T follicular helper cell (primary cell): ENCODE measurements around the gene CCDC3.

Experiments used
- DNase-seq: peaks from one replicate; pipeline ENCODE4 v3.0.0-alpha.2; 2020; ENCODE audit warnings: low read depth

The CCDC3 gene

DNA sequence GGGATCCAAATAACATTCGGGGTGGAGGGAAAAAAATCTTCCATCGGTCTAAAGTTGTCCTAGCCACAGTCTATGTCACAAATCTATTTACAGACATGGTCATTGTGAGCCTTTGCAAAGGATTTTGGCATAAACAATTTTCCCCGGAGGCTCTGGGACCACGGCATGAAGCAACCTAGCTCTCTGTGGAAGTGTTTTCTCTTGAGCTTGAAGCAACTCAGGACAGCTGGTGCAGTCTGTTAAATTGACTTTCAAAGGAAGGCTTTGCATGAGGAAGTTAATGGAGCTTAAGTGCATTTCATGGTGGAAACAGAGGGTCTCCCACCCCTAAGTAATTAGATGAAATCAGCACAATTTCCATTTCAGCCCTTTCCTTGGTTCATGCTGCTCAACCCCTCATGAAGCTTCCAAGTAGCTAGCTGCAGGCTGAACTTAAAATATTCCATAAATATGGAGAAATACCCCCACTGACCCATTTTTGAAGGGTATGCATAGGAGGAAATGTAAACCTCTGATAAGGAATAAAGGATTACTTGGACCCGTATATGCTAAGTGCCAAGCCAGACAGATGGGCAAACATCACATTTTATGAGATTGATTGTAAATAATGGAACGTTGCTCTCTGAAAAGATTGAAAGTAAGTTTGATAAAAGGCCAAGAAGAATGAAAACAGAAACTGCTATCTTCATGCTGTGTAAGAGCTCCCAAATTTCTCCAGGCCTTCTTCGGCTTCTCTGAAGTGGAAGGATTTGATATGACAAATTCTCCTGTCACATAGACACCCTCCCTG lies 39.9 kb downstream of the CCDC3 start:
- DNase-seq = no peak

DNA sequence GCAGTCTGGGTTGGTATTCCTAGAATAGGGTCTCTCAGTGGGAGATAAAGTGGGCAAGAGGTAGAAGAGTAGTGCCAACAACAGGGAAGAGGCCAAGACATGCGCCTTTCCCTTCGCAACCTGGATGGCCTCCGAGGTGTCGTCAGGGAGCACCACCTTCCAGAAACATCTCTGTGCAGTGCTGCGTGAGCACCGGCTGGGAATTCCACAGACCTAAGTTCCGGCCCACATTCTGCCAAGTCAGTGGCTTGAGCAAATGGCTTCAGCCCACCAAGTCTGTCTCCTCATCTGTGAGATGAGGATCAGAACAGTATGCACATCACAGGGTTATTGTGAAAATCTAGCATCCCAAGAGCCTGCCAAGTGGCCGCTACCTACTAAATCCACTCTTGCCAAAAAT lies 40.6 kb downstream of the CCDC3 start:
- DNase-seq = no peak

DNA sequence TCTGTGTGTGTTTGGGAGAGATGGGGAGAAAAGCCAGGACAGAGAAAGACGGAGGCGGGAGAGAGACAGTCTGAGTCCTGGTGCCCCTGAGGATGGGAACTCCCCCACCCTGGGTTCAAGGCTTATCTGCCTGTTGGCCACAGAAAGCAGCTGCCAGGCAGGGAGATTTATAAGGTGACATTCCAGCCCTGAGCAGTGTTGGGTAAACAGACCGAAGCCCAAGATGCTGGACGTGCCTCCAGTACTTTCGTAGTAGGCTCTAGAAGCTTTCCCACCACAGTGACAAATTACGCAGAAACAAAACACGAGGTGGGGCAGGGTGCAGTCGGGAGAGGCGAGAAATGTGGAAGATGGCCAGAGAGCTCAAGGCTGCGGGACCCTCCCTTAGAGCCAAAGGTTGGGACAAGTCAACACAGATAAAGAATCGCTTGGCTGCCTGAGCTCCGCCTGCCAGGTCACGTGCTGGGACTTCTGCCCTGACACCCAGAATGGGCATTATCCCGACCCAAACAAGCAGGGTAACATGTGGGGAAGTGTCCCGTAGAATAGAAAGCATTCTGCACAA lies 41.1 kb downstream of the CCDC3 start:
- no peak for DNase-seq

DNA sequence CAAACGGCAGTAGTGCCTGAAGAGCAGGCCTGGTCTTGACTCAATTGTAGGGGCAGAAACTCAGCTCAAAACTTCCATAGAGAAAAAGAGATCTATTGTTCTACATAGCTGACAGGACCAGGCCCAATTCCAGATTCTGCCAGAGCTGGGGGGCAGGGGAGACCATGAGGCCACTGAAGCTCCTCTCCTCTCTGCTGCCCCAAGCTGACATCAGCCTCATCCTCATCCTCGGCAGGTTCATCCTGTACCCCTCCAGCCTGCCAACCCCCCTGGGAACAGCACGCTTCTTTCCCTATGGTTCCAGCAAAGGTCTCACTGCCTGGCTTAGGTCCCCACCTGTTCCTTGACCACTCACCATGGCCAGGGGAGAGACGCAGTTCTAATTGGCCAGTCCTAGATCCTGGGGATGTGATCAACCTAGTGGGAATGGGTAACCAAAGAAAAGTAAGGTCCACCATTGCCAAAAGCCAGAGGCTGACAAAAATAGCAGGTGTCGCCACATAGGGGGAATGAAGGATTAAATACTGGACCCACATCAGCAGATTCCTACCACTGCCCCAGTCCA lies 42.9 kb downstream of the CCDC3 start:
- no peak for DNase-seq

DNA sequence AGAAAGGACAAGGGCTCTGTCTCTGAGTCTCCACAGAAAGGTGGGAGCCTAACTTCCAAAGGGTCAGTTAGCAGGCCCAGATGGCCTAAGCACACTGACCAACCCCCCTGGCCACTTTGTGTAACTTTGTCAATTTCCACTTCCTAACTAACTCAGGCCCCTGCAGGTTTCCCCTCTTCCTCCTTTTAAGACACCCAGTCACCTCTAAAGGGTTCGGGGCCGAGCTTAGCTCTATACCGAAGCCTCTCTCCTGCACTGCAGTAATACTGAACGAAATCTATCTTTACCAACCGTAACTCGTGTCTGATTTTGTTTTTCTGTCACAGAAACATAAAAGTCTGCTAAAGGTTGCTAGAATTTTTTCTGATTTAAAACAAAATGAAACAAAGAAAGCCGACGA lies 44.4 kb downstream of the CCDC3 start:
- DNase-seq = no peak

DNA sequence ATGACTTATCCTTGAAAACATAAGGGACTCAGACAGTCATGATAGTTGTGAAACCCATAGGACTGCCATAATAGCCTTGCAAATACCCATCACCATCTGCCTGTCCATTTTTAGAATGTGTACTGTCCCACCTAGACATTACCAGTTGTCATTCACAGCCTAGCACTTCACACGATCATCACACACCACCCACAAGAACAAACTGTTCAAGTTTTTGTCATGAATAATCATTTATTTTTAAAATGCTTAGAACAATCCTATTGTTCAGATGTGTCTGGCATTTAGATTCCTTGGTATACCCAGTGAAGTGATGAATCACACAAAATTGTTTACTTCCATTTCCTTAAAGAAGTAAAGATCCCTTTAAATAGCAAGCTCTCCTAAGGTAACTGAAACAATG lies 46.6 kb downstream of the CCDC3 start:
- no peak for DNase-seq

DNA sequence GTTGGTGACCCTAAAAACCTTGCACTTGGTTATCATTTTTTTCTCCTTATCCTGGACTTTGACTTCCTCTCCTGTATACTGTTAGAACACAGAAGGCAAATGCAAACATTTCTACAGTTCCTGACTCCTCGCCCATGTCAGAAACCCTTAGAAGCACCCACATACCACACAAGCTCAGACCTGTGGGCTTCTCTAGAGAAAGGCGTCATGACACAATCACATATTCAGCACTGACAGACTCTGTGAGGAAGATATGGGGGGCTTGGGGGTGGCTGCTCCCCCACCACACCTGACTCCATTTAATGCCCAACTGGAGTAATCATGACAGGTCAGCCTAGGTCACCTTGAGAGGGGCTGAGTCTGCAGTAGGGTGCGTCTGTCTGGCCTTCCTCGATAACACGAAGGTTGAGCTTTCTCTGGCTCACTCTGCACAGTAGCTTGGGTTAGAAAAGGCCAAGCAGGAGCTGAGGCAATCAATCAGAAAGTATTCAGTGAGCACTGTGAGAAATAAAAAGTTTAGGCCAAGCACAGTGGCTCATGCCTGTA lies 50.9 kb downstream of the CCDC3 start:
- no peak for DNase-seq

DNA sequence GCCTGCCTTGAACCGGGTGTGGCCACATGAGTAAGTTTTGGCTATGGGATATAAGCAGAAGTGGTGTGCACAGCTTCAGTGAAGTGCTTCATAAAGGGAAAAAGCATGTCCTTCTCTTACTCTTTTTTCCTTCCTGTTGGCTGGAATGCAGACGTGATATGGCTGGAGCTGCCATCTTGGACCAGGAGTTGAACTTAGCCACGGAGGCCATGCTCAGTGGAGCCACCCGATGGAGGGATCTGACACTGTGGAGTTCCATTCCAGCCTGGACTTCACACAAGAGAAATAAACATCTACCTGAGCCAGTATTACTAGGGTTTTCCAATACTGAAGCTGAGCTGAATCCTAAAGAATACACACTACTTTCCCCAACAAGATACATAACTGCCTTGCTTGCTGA lies 52.3 kb downstream of the CCDC3 start:
- DNase-seq = no peak

DNA sequence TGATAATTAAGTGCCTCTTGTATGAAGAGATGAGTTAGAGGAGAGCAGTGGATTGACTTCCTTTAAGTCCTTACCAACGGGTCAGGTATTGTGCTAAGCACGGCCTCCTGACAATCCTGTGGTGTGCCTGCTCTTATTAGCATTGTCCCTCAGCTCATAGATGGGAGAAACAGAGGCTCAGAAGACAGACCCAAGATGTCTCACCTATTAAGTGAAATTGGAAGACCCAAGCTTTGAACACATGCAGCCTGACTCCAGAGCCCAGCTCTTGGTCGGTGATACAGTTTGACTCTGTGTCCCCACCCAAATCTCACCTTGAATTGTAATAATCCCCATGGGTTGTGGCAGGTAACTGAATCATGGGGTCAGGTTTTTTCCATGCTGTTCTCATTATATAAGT lies 53.8 kb downstream of the CCDC3 start:
- DNase-seq = no peak

DNA sequence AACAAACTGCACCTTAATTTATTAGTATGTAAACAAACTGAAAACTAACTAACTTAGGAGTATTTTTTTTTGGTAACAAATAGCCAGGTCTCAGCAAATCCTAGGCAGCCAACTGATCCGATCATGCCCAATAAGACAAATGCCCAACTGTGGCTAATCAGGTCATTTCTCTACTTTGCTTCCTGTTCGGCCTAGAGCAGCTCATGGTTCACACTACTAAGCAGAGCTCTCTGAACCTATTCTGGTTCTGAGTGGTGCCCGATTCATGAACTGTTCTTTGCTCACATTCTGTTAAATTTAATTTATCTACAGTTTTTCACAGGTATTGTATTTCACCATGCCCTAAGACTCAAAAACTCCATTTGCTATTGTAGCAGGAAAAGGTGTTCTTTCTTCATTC lies 55.1 kb downstream of the CCDC3 start:
- no peak for DNase-seq

DNA sequence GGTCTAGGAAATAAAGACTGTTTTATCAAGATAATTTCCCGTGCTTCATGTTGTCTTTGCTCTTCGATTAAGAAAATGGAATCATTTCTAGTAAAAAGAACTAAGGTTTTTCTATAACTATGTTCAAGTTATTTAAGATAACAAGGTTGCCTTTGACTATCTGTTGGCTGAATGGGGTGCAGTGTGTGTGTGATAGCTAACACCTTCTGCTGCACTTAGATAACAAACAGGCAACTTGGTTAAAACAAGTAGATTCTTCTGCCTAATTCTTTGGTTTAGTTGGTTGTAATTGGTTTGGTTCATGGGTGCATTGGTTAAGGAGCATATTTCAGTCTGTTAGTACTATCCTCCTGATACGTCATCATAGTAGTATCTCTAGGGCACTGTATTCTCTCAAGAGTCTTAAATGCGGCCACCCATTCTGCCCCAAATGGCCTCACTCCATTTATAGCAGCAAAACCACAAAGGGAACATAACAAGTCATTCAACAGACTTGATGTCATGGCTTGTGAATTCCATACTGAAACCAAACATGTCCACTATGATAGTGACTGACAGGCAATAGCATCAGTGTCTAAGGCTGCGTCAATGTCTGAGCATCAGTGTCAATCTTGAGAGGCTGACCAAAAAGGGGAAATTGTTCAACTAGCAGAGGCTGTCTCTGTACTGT lies 55.7 kb downstream of the CCDC3 start:
- no peak for DNase-seq

DNA sequence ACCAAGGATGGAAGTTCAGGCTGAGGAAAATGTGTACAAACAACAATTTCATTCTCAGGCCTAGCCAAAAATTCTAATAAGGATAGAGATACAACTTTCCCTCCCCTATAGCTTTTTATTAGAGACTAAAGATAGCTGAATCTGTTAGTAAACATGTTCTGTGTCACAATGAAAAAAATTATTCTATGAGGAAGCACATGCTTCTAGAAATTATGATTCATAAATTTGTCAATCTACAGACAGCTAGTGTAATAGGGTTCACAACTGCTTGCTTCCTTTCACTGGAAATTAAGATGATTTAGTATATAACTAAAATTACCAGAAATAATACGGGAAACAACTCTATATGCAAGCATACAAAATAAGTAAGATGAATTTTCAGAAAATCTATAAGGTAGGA lies 56.6 kb downstream of the CCDC3 start:
- no peak for DNase-seq

DNA sequence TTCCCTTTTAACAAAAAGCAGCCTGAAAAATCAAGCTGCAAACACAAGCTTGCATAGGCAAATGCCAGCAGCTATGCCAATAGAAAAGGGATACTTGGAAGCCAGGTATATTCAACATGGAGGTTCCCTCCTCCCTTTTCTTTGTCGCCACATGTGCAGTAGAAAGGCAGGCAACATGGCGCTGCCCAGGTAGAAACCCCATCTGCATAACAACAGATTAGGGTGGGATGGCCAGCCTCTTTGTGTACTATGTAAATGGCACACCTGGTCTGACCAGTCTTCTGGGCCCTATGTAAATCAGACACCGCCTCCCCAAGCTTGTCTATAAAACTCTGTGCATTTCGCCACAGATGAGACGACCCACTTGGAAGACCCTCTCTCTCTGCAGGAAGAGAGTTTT lies 58.1 kb downstream of the CCDC3 start:
- no peak for DNase-seq

DNA sequence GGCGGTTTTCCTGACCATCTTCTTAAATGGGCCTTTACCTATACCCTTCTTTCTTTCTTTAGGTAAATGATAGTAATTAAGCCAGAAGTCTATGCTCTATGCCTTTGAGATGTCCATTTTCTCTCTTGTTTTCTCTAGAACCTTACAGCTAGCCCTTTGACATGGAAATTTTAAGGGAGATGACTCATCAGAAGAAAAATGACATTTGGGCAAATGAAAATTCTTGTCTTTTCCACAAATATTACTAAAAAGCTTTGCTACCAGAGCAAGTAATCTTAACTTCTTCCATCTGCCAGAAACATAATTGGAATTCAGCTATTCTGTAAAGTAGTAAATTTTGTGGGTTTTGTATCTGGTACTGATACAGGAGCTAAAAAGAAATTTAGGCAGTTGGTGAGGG lies 59.5 kb downstream of the CCDC3 start:
- no peak for DNase-seq

DNA sequence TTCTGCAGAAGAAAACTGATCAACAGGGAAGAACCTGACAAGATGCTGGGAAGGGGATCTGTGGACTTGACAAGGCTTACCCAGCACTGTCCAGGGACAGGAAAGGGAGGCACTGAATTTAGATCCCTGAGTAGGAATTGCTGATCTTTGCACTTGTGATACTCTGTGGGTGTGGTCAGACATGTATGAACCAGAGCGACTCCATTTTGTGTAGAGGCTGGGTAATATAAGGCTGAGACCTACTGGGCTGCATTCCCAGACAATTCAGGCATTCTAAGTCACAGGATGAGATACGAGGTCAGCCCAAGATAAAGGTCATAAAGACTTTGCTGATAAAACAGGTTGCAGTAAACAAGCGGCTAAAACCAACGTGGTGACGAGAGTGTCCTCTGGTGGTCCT lies 60.7 kb downstream of the CCDC3 start:
- no peak for DNase-seq

DNA sequence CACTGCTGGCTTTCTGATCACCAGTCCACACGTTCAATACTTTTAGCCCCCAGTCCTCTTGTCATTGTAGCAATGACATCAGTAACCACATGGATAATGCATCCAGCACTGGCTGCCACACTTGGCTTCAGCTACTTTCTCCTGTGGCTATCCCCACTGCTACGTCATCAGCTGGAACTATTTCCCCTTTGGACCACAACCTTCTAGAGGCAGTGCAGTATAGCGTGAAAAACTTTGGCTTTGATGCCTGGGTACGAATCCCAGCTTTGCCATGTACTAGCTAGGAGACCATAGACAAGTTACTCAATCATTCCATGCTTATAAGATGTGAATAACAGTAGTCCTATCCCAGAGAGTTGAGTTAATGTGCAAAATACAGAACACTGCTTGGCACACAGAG lies 63.2 kb downstream of the CCDC3 start:
- DNase-seq = no peak

DNA sequence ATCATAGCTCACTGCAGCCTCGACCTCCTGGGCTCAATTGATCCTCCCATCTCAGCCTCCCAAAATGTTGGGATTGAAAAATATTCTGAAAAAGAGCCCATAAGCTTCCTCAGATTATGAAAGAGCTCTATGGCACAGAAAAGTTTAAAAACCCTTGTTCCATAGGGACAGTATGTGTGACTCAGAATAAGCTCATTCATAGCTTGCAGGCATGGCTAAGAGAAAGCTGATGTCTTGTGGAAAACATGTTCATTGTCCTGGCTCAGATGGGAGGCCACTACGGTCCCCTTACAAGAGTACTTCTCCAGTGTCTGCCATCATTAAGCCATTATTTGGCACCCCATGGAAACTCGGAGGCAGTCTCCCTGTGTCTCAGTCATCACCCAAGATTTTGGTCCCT lies 64.0 kb downstream of the CCDC3 start:
- no peak for DNase-seq

DNA sequence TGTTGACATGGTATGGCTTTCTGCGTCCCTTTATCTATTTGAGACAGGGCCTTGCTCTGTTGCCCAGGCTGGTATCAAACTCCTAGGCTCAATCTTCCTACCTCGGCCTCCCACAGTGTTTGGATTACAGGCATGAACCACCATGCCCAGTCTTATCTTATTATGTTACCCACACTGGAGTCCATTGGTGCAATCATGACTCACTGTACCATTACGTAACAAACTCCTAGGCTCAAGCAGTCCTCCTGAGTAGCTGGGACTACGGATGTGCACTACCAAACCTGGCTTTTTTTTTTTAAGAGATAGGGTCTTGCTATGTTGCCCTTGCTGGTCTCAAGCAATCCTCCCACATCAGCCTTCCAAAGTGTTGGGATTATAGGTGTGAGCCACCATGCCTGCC lies 66.7 kb downstream of the CCDC3 start:
- no peak for DNase-seq

DNA sequence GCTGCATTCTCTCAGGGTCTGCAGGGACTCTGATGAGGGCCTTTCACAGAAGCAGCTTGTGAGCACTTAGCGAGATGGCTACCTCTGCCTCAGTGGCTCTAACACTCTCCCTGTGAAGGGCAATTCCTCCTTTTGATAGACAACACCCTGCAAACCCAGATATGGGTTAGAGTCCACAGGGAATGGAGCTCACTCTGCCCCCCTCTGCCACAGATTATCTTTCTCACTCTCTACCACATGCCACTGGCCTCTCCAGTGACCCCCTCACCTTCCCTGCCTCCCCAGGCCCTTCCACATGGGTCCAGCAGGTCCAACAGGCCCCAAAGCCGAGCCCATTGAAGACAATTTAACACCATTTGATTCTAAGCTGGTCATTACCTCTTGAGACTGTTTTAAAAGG lies 72.1 kb downstream of the CCDC3 start:
- no peak for DNase-seq

DNA sequence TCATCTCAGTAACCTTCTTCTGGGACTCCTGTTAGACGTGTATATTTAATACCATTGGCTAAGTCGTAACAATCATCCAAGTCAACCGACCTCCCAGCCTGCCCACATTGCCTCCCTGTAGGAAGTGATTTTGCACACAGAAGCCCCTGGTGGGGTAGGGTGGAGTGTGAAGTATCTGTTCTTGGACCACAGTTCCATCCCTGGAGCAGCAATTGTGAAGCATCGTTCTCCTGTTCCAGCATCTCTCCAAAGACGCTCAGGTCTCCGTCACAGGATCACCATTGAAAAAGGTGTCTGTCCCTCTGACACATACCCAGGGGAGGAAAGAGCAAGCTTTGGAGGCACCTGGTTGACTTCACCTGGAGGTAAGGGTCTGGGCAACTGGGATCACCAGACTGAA lies 72.9 kb downstream of the CCDC3 start:
- DNase-seq = no peak

DNA sequence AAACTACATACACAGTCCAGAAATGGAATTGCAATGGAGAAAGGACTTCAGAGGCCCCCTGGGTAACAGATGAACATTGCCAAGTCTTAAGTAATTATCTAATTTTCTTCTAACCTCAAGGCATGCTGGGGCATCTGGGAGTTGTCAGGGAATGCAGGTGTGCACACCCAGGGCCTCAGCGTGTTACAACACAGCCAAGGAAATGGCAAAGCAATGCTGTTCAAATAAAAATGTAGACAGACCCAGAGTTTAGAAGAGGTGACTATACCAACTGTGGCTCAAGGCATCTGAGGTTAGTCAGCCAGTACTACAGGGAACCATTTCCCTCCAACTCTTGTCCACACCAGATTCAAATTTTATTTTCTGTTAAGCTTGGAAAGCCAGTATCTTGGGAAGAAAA lies 73.6 kb downstream of the CCDC3 start:
- DNase-seq = no peak

DNA sequence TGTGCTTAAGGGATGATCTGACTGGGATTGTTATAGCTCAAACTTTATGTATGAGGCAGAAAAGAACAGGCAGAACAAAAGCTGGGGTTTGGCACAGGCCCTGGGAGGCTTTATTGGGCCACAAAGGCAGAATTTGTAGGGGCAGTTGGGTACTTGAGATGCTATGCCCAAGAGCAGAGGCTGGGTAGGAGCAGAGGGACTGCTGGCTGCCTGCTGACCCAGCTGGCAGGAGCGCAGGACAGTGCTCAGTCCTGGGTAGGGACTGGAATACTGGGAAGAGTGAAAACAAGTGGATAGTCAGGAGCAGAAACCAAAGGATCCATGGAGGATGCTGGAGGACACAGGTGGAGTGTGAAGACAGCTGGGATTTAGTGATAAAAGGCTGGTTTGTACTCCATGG lies 75.7 kb downstream of the CCDC3 start:
- no peak for DNase-seq

DNA sequence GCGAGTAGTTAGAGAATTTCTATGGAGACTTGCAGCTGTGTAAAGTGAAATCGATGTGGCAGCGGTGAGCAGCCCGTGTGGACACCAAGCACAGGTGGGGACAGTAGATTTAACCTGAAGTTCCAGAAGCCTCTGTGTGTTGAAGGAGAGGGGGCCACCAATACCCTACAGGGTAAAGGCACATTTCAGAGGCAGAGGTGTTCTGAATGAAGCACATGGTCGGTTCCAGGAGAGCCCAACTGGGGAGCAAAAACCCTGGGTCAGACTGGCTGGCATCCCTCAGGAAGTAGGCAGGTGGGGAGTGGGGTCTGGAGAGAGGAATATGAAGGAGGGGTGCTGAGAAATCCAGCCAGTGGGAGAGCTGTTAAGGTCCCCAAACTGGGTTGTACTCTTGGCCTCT lies 76.6 kb downstream of the CCDC3 start:
- no peak for DNase-seq
